ENCODE results near the gene PHB1. TPM values are rescaled to one million over a fixed set of nuclear protein-coding genes. Genes with fewer than 3 reads are reported as not detected.

Gene PHB1
- total RNA-seq, 1 donor: 71.7 TPM

DNA sequence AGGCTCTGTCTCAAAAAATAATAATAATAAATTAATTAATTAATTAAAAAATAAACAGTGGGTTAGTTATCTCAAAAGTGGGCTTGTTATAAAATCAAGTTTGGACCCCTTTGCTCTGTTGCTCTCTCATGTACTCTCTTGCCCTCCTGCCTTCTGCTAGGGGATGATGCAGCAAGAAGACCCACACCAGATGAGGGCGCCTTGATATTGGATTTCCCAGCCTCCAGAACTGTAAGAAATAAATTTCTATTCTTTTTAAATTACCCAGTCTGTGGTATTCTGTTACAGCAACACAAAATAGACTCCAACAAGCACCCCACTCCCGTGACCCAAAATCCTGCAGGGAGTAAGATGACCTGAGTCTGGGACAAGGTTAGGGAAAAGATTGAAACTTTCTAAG is 50.6 kb downstream of the PHB1 start:
- peak; percentile 59 for DNase-seq (ENCODE audit: insufficient read length, low spot score, missing footprints)
- peaks cover 21% of the 10 kb centered on the region for H4K20me1 ChIP-seq (ENCODE audit: insufficient read depth, low read length)
- H2AFZ ChIP-seq (ENCODE audit: low read length): no peak overlapping the region
- peaks cover 23% of the 10 kb centered on the region for H3K4me1 ChIP-seq (ENCODE audit: insufficient read depth, low read length)
- TF ChIP-seq, protein P1, sequence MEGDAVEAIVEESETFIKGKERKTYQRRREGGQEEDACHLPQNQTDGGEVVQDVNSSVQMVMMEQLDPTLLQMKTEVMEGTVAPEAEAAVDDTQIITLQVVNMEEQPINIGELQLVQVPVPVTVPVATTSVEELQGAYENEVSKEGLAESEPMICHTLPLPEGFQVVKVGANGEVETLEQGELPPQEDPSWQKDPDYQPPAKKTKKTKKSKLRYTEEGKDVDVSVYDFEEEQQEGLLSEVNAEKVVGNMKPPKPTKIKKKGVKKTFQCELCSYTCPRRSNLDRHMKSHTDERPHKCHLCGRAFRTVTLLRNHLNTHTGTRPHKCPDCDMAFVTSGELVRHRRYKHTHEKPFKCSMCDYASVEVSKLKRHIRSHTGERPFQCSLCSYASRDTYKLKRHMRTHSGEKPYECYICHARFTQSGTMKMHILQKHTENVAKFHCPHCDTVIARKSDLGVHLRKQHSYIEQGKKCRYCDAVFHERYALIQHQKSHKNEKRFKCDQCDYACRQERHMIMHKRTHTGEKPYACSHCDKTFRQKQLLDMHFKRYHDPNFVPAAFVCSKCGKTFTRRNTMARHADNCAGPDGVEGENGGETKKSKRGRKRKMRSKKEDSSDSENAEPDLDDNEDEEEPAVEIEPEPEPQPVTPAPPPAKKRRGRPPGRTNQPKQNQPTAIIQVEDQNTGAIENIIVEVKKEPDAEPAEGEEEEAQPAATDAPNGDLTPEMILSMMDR (IDR thresholded peaks at IDR 0.05; ENCODE audit: extremely low read depth, low read depth, low read length): no peak
- peaks cover 24% of the 10 kb centered on the region for H3K79me2 ChIP-seq (ENCODE audit: insufficient read depth, low read length)
- no peak overlapping the region for H3K4me3 ChIP-seq (ENCODE audit: insufficient read depth, low read length)
- H3K27ac ChIP-seq (ENCODE audit: low read depth, low read length): no peak overlapping the region
- H3K27me3 ChIP-seq (ENCODE audit: insufficient read depth, low read length): no peaks in the 10 kb centered on the region
- no peaks in the 10 kb centered on the region for H3K9me3 ChIP-seq (ENCODE audit: low read depth, low read length)
- no peaks in the 10 kb centered on the region for H3K36me3 ChIP-seq (ENCODE audit: insufficient read depth, low read length)
- H3K4me2 ChIP-seq (ENCODE audit: insufficient read depth, low read length): no peak overlapping the region

DNA sequence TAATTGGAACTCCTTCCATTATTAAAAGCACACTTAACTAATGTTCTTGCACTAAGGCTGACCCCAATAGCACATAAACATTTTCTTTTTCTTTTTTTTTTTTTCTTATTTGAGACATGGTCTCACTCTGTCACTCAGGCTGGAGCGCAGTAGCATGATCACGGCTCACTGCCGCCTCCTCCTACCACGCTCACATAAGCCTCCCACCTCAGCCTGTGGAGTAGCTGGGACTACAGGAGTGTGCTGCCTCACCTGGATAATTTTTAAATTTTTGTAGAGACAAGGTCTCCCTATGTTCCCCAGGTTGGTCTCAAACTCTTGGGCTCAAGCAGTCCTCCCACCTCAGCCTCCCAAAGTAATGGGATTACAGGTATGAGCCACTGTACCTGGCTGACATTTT is 51.4 kb downstream of the PHB1 start:
- Histone ChIP-seq H3K4me3 (ENCODE audit: insufficient read depth, low read length) (no peak overlapping the region), H3K4me1 (ENCODE audit: insufficient read depth, low read length) (peaks cover 32% of the 10 kb centered on the region), H3K4me2 (ENCODE audit: insufficient read depth, low read length) (no peak overlapping the region), H4K20me1 (ENCODE audit: insufficient read depth, low read length) (peaks cover 30% of the 10 kb centered on the region), H3K27me3 (ENCODE audit: insufficient read depth, low read length) (no peaks in the 10 kb centered on the region), H3K27ac (ENCODE audit: low read depth, low read length) (no peak overlapping the region), H3K79me2 (ENCODE audit: insufficient read depth, low read length) (peaks cover 32% of the 10 kb centered on the region), H3K36me3 (ENCODE audit: insufficient read depth, low read length) (no peaks in the 10 kb centered on the region), H2AFZ (ENCODE audit: low read length) (no peak overlapping the region), H3K9me3 (ENCODE audit: low read depth, low read length) (no peaks in the 10 kb centered on the region)
- TF ChIP-seq, protein P1 (IDR thresholded peaks at IDR 0.05; ENCODE audit: extremely low read depth, low read depth, low read length): no peak
- DNase-seq (ENCODE audit: insufficient read length, low spot score, missing footprints): no peak

DNA sequence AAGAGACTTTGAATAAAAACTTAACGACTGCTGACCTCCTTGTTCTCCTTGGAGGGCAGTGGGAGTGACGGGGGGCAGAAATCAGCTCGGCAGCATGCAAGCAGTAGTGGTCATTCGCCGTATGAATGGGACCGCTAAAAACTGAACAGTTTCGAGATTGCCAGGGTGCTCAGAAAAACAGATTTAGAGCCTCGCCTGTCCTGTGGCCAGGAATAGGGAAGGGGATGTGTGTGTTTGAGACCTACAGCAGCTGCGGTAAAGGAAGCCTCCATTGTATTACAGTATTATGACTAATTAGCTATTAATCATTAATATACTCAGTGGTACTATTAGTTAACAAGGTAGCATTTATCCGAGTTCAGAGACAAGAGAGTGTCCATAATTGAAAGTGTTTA is 52.0 kb downstream of the PHB1 start:
- Histone ChIP-seq H3K9me3 (ENCODE audit: low read depth, low read length) (no peaks in the 10 kb centered on the region), H3K36me3 (ENCODE audit: insufficient read depth, low read length) (no peaks in the 10 kb centered on the region), H3K79me2 (ENCODE audit: insufficient read depth, low read length) (peaks cover 38% of the 10 kb centered on the region), H3K27ac (ENCODE audit: low read depth, low read length) (peak overlapping the region; percentile 47), H4K20me1 (ENCODE audit: insufficient read depth, low read length) (peaks cover 35% of the 10 kb centered on the region), H3K4me3 (ENCODE audit: insufficient read depth, low read length) (peak overlapping the region; percentile 95), H3K4me2 (ENCODE audit: insufficient read depth, low read length) (peak overlapping the region; percentile 81), H2AFZ (ENCODE audit: low read length) (peak overlapping the region; percentile 91), H3K27me3 (ENCODE audit: insufficient read depth, low read length) (no peaks in the 10 kb centered on the region), H3K4me1 (ENCODE audit: insufficient read depth, low read length) (peaks cover 34% of the 10 kb centered on the region)
- TF ChIP-seq, protein P1 (IDR thresholded peaks at IDR 0.05; ENCODE audit: extremely low read depth, low read depth, low read length): no peak
- DNase-seq (ENCODE audit: insufficient read length, low spot score, missing footprints): peak; percentile 84

DNA sequence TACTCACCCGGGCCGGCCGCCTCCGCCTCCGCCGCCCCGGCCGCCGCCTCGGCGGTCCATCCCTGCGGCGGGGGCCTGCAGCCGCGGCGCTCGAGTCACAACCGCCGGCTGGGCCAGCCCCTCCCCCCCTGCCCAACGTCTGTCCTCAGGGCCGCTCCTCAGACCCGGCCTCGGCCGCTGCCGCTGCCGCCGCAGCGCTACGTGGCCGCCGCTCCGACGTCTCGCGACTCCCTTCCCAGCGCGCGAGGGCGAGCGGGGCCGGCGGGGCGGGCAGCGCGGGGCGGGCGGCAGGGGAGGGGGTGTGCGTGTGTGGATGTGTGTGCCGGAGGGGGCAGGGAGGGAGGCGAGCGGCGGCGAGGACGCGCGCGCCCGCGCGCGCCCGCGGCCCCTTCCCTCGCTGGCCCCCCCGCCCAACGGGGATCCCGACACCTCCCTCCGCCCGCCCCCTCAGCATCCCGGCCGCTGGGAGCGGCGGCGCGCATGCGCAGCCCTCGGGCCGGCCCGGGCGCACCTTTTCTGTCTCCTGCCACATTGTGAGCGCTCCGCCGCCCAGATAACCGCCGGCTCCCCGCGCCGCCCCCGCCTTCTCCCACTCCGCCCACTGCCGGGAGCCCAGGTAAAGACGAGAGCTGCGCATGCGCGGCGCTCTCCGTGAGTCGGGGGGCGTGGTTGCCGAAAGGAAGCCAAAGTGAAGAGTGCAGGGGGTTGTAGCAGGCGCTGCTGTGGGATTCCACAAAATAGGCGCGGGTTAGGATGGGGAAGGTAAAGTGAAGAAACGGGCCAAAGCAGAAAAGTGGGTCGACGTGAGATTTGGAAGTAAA is 52.6 kb downstream of the PHB1 start, which contains the start of gene ZNF652:
Gene ZNF652 (minus strand): TSS at position 349 of the 821 bp plus-strand sequence. CDS start 44,525 bp downstream, outside the sequence.
- peak; percentile 99 for DNase-seq (ENCODE audit: insufficient read length, low spot score, missing footprints)
- Histone ChIP-seq H3K27me3 (ENCODE audit: insufficient read depth, low read length) (no peaks in the 10 kb centered on the region), H4K20me1 (ENCODE audit: insufficient read depth, low read length) (peaks cover 39% of the 10 kb centered on the region)

More for the DNA sequence above, 52.6 kb downstream of the PHB1 start, which contains the start of gene ZNF652:
- peak within 1 kb of the TSS; percentile 53 for H3K27ac ChIP-seq (ENCODE audit: low read depth, low read length)
- peaks cover 34% of the 10 kb centered on the region for H3K4me1 ChIP-seq (ENCODE audit: insufficient read depth, low read length)
- peak within 1 kb of the TSS; percentile 91 for H2AFZ ChIP-seq (ENCODE audit: low read length)
- TF ChIP-seq, protein P1 (IDR thresholded peaks at IDR 0.05; ENCODE audit: extremely low read depth, low read depth, low read length): no peak
- H3K9me3 ChIP-seq (ENCODE audit: low read depth, low read length): no peaks in the 10 kb centered on the region
- peak within 1 kb of the TSS; percentile 95 for H3K4me3 ChIP-seq (ENCODE audit: insufficient read depth, low read length)
- peak within 1 kb of the TSS; percentile 82 for H3K4me2 ChIP-seq (ENCODE audit: insufficient read depth, low read length)
- H3K79me2 ChIP-seq (ENCODE audit: insufficient read depth, low read length): peaks cover 44% of the 10 kb centered on the region
- no peaks in the 10 kb centered on the region for H3K36me3 ChIP-seq (ENCODE audit: insufficient read depth, low read length)

Measured in osteoblast (primary cell).